Tongue (tissue), 2 donors: Measurements from ENCODE around the gene SLC40A1. TPM values are rescaled to one million over a fixed set of nuclear protein-coding genes. Genes with fewer than 3 reads are reported as not detected.
"Not testable (repeated sequence)": the region's sequence is repeated elsewhere in the genome, so short reads cannot be mapped to it uniquely, and the experiment has no call there.

Source experiments
- DNase-seq: peaks from one replicate; pipeline ENCODE4 v3.0.0-alpha.2; 2015
- total RNA-seq: library from RNA; depleted of rRNA; stranded (reverse); fragments of >200 nt; gene quantifications from one replicate; pipeline ENCODE4 v1.2.3, GENCODE V29; 2014

The SLC40A1 gene
- total RNA-seq, result 74.2 TPM

- peak; percentile 94 for DNase-seq
Observed at GRCh38 chr2:189580658-189581353, at the start of gene SLC40A1. SLC40A1 (minus strand) TSS chr2:189580786; CDS start chr2:189580460, 326 bp downstream.

DNA sequence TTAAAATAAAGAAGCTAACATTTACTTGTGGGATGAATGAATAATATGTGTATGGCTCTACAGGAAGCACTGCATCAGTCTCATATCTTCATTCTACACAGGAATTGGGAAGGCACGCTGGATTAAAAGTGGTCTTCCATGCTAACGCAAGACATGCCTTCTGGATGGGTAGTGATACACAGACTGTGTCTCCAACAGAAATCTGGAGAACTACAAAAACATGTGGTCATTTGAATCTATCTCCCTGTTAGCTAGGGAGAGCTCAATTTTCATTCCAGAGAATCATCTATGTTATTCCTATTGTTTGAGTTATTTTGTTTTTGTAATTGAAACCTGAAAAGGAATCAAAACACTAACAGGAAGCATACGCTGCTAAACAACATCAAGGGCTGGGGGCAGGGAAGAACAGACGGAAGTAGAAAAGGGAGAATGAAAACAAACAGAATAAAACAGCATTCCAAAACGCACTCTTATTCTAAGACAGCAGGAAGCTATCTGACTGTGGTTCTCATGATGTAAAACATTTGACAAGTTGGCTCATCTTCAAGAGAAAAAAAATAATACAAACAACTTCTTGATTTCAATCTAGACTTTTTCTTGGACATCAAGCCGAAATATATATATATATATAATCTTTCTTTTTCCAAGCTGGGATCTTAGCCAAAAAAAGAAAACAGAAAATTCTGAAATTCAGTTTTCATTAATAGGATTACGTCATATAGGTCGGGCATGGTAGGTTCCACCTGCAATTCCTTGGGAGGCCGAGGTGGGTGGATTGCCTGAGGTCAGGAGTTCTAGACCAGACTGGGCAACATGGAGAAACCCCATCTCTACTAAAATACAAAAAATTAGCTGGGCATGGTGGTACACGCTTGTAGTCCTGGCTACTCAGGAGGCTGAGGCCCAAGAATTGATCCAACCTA, 49.2 kb upstream of the SLC40A1 start:
- peak; percentile 75 for DNase-seq

DNA sequence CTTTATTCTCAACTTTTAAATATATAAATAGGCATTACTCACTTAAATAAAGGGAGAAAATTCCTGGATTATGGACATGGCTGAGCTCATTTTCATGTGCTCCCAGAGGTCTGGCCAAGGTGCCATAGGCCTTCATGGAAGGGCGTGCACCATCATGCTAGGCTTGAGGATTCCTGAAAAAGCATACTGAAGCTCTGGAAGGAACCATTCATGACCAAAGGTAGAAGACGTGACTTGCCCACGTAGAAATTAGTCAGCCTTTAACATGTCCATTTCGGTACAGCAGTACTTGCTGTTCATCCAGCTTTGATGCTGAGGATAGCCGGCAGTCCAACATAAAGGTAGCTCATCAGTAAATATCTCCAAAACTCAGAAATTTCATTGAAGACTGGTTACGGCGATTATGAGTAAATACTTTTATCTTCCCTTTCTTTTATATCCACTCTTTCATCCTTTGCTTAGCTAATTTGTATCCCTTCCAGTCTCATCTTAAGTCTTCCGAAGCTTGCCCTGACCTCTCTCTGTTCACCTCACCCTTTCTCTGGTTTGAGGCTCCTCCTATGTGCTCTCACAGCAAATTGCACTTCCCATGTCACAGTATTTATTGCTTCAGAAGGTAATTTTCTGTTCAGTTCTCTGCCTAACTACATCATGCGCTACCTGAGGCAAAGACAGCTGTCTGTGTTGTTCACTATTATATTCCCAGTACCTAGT, 48.4 kb upstream of the SLC40A1 start:
- peak; percentile 16 for DNase-seq

DNA sequence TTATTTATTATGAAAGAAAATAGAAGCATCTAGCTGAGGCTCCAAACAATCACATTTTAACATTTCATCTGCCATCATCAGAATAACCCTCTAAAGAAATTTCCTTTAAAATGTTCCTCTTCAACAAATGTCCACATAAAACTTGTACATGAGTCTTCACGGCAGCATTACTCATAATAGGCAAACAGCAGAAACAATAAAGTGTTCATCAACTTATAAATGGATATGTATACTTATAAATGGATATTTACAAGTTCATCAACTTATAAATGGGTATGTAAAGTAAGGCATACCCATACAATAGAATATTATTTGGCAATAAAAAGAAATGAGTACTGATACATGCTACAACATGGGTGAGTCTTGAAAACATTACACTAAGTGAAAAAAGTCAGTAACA, 47.2 kb upstream of the SLC40A1 start:
- DNase-seq, result no peak

DNA sequence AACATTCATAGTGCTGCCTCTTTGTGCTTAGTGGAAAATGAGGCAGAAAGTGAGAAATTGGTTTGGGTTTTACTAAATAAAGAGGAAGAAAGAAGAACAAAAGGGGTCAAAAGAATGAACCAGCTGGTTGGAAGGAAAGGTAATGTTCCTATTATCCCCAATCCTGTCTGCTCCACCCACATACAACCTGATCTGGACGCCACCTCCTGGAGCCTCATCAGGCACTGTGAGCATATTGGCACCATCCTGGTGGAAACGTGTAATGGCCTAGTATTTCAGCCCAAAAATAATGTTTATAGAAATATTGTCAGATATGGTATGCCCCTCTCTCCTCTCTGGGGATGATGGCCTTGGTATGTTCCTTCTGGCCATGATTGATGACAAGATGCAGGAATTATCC, 45.0 kb upstream of the SLC40A1 start:
- DNase-seq, result no peak

GRCh38 chr2:189624648-189625355, 44.2 kb upstream of the SLC40A1 start:
- no peak for DNase-seq

GRCh38 chr2:189623049-189623448, 42.5 kb upstream of the SLC40A1 start:
- no peak for DNase-seq

- DNase-seq, result peak; percentile 19
Observed at GRCh38 chr2:189621781-189622180, 41.2 kb upstream of the SLC40A1 start.

GRCh38 chr2:189618197-189618596, 37.6 kb upstream of the SLC40A1 start:
- DNase-seq, result peak; percentile 43

DNA sequence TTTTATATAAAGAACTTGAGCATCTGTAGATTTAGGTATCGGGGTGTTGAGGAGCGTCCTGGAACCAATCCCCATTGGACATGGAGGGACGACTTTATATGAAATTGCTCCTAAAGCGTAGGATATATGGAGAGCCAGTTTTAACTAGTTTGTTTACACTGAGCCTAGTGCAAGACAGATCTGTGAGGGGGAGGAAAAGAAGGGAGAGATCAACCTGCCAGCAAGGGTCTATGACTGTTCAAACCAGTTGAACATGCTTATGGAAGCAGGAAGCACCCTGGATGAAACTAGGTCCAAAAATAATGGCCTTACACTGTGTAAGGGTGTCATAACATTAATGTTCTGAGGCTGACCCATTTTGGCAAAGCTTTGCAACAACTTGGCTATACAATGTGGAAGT, 34.0 kb upstream of the SLC40A1 start:
- peak; percentile 21 for DNase-seq

DNA sequence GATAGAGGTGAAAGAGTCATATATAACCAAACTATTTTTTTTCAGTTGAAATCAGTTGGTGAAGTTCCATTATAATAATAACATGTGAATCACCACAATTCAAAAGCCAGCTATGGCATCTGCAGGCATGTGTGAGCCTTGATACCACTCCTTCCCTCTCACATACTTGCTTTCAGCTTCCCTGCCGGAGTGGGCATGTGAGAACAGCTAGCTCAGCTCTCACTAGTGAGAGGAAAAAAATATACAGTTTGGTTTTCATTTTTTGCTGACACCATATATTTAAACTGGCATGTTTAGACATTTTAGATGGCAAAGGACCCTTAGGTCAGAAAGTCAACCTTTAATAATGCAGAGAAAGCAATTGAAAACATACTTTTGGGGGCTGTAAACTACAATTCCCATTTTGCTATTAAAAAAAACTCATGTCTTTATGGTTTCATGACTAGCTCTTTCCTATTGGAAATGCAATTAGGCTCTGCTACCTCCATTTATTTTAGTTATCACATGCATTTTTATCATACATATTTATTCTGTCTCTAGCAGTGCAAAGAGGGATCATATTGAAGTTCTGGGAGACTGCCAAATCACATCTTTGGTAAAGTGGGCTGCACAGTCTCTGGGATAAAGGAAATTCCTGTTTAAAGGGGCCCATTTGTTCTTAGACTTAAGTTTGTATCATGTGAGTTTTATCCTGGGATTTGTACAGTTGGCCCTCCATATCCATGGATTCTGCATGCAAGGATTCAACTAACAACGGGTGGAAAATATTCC, 33.2 kb upstream of the SLC40A1 start:
- DNase-seq, result peak; percentile 79

GRCh38 chr2:189613077-189613636, 32.6 kb upstream of the SLC40A1 start:
- DNase-seq, result peak; percentile 68

DNA sequence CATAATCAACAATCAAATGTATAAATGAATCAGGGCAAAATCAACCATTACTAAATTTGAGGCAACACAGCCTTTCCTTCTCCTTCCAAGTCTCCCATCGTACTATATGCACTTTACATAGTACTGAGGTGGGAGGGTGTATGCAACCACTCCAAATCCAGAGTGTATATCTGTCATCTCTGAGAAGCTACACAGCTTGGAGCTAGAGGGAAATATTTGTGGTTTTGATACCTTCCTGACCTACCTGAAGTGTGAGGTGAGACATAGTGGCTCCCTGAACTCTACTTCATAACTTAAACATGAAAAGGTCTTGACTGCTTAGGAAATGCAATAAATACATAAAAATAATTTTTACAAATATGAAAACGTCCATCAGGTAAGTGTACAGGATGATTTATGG, 30.1 kb upstream of the SLC40A1 start:
- DNase-seq, result no peak

GRCh38 chr2:189609853-189610252, 29.3 kb upstream of the SLC40A1 start:
- DNase-seq, result no peak

DNA sequence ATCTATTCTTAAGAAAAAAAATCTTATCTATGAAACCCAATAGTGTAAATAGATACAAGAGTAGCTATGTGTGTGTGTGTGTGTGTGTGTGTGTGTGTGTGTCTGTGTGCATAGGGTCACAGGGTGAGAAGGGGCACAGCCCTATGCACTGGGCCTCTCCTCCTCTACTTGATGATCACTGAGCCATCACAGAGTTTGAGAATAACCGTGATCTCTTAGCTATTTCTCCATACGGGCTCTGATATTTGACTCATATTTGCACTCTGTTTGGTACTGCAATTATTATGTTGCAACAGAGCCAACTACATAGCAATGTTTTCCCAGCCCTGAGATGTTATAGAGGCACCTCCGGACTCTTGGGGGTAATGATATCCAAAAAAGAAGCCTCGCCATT, 28.8 kb upstream of the SLC40A1 start:
- no peak for DNase-seq

DNA sequence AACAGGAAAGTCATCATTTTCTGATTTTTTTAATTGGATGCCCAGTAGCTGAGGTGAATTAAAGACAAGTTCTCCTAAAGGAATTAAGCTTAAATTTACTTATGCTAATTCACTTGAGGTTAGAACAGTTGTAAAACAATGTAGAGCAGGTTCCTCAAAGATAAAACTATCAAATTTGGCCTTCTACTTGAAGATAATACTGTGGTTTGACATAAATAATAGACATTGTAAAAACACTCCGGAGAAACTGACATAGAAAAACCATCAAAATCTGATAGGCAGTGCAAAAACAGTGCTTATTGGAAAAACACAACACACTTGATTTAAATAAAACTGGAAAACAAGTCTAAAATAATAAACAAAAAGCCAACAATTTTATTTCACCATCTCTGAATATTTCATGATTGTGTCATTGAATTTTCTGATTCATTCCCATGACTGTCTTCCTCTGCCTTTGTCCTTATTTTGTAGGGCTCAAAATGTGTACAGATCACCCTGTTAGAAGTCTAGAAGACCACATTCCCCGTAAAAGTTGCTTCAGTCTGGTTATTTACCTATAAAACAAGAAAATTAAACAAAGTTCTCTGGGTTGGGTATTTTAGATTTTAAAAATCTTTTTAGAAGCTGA, 28.3 kb upstream of the SLC40A1 start:
- DNase-seq, result no peak

GRCh38 chr2:189608170-189608569, 27.6 kb upstream of the SLC40A1 start:
- DNase-seq, result no peak

- no peak for DNase-seq
Observed at GRCh38 chr2:189602233-189602632, 21.6 kb upstream of the SLC40A1 start.

- not testable (repeated sequence) for DNase-seq
Observed at GRCh38 chr2:189601652-189602051, 21.1 kb upstream of the SLC40A1 start.

- DNase-seq, result no peak
Observed at GRCh38 chr2:189601043-189601442, 20.5 kb upstream of the SLC40A1 start.

GRCh38 chr2:189599245-189599644, 18.7 kb upstream of the SLC40A1 start:
- DNase-seq, result no peak
